Vagina (tissue), 2 donors: ENCODE results near the gene TMEM186. TPM values are rescaled to one million over a fixed set of nuclear protein-coding genes. Genes with fewer than 3 reads are reported as not detected.

Experiments used
- DNase-seq, 2 donors: peaks; one replicate each; pipeline ENCODE4 v3.0.0-alpha.2; 2017; ENCODE audit errors: extremely low spot score in 2 of 2
- H3K27ac ChIP-seq: fragments of 200-600 bp; sonication (generic); one replicate; pipeline ENCODE4 v1.5.1; 2019
- H3K27me3 ChIP-seq: fragments of 200-600 bp; sonication (generic); one replicate; pipeline ENCODE4 v1.5.1; 2019
- H3K36me3 ChIP-seq, 2 donors: fragments of 200-600 bp; sonication (generic); one replicate each; pipeline ENCODE4 v1.5.1; 2017 to 2019
- H3K4me1 ChIP-seq: fragments of 200-600 bp; sonication (generic); one replicate; pipeline ENCODE4 v1.5.1; 2019
- H3K4me3 ChIP-seq, 2 donors: fragments of 200-600 bp; sonication (generic); 1 replicate in 1 of 2; 2 replicates in 1 of 2; pipeline ENCODE4 v1.5.1; 2016 to 2019
- H3K9me3 ChIP-seq: fragments of 200-600 bp; sonication (generic); one replicate; pipeline ENCODE4 v1.5.1; 2019
- CTCF ChIP-seq, 3 experiments: fragments of 450-650 bp in 2 of 3; fragments of 200-600 bp in 1 of 3; sonication (generic) in 1 of 3; IDR thresholded peaks; one replicate each; pipeline ENCODE4 v1.5.1; 2017 to 2019; ENCODE audit warnings: antibody characterized with exemption in 3 of 3, mild to moderate bottlenecking in 2 of 3, moderate library complexity in 2 of 3
- POLR2A ChIP-seq, 2 donors: fragments of 450-650 bp; IDR thresholded peaks; one replicate each; pipeline ENCODE4 v1.6.1; 2017; ENCODE audit warnings: antibody characterized with exemption in 2 of 2, mild to moderate bottlenecking in 2 of 2, moderate library complexity in 2 of 2
- POLR2AphosphoS5 ChIP-seq, 2 donors: sonication (generic); formaldehyde crosslinking; IDR thresholded peaks; one replicate each; pipeline ENCODE4 v1.9.0; 2017; ENCODE audit warnings: antibody characterized with exemption in 2 of 2, mild to moderate bottlenecking in 2 of 2, low read depth in 1 of 2; ENCODE audit not compliant: insufficient read depth in 1 of 2
- intact Hi-C: fragments of 100-400 bp; cut with DNase I; formaldehyde crosslinking; loops from one replicate; pipeline ENCODE4 v1.15.1; 2023
- total RNA-seq: library from RNA; depleted of rRNA; stranded (reverse); fragments of >200 nt; gene quantifications from one replicate; pipeline ENCODE4 v1.2.3, GENCODE V29; 2016

The TMEM186 gene
- total RNA-seq, 1 donor from 2014 or later: 2.9 TPM

- Histone ChIP-seq H3K9me3 (no peaks in the 10 kb centered on the region), H3K36me3 (peaks cover 0 to 18% of the 10 kb centered on the region in 2 donors), H3K27ac (peak overlapping the region; percentile 59), H3K4me1 (peaks cover 45% of the 10 kb centered on the region), H3K27me3 (no peaks in the 10 kb centered on the region), H3K4me3 (peak overlapping the region; percentile 95 to 98)
- TF ChIP-seq CTCF (IDR thresholded peaks at IDR 0.05) (no peak), POLR2A (IDR thresholded peaks at IDR 0.05) (no peak), POLR2AphosphoS5 (IDR thresholded peaks at IDR 0.05; ENCODE audit: insufficient read depth in 1 of 2, low read depth in 1 of 2) (no peak)
- DNase-seq: no peak
- intact Hi-C loops: loop anchor here (10.0 kb wide), 1 partner anchor 134 kb away; no protein-coding TSS in a partner anchor
Observed at GRCh38 chr16:8798535-8799157, 1.2 kb upstream of the TMEM186 start.

GRCh38 chr16:8798174-8798527, 712 bp upstream of the TMEM186 start:
- H3K9me3 ChIP-seq: no peaks in the 10 kb centered on the region
- peak overlapping the region; percentile 59 for H3K27ac ChIP-seq
- DNase-seq: no peak
- TF ChIP-seq CTCF (IDR thresholded peaks at IDR 0.05) (no peak), POLR2AphosphoS5 (IDR thresholded peaks at IDR 0.05; ENCODE audit: insufficient read depth in 1 of 2, low read depth in 1 of 2) (no peak), POLR2A (IDR thresholded peaks at IDR 0.05) (no peak)
- peaks cover 0 to 13% of the 10 kb centered on the region in 2 donors for H3K36me3 ChIP-seq
- no peaks in the 10 kb centered on the region for H3K27me3 ChIP-seq
- peaks cover 45% of the 10 kb centered on the region for H3K4me1 ChIP-seq
- H3K4me3 ChIP-seq: peak overlapping the region; percentile 95 to 98
- intact Hi-C loops: loop anchor here (10.0 kb wide), 1 partner anchor 133 kb away; no protein-coding TSS in a partner anchor

- Histone ChIP-seq H3K4me3 (peak overlapping the region; percentile 95 to 98), H3K9me3 (no peaks in the 10 kb centered on the region), H3K27me3 (no peaks in the 10 kb centered on the region), H3K4me1 (peaks cover 45% of the 10 kb centered on the region), H3K27ac (peak overlapping the region; percentile 59), H3K36me3 (no peaks in the 10 kb centered on the region)
- intact Hi-C loops: loop anchor here (2.0 to 10.0 kb wide), 2 partner anchors 72 to 132 kb away; partner anchors contain the start of gene CARHSP1
- TF ChIP-seq POLR2A (IDR thresholded peaks at IDR 0.05) (no peak), CTCF (IDR thresholded peaks at IDR 0.05) (no peak), POLR2AphosphoS5 (IDR thresholded peaks at IDR 0.05; ENCODE audit: insufficient read depth in 1 of 2, low read depth in 1 of 2) (no peak)
- DNase-seq: no peak
Observed at GRCh38 chr16:8796469-8797363, 723 bp downstream of the TMEM186 start.

- peaks cover 43% of the 10 kb centered on the region for H3K4me1 ChIP-seq
- no peak for DNase-seq
- no peaks in the 10 kb centered on the region for H3K27me3 ChIP-seq
- no peak overlapping the region for H3K27ac ChIP-seq
- no peak overlapping the region for H3K4me3 ChIP-seq
- no peaks in the 10 kb centered on the region for H3K36me3 ChIP-seq
- TF ChIP-seq CTCF (IDR thresholded peaks at IDR 0.05): no peak
- no peak for TF ChIP-seq POLR2A (IDR thresholded peaks at IDR 0.05)
- no peak for TF ChIP-seq POLR2AphosphoS5 (IDR thresholded peaks at IDR 0.05; ENCODE audit: insufficient read depth in 1 of 2, low read depth in 1 of 2)
- intact Hi-C loops: loop anchor here (2.0 to 10.0 kb wide), 2 partner anchors 73 to 131 kb away; partner anchors contain the start of gene CARHSP1
- no peaks in the 10 kb centered on the region for H3K9me3 ChIP-seq
Observed at GRCh38 chr16:8795818-8796217, 1.6 kb downstream of the TMEM186 start.
